ENCODE results near the gene ADAM19. TPM values are rescaled to one million over a fixed set of nuclear protein-coding genes. Genes with fewer than 3 reads are reported as not detected.

ADAM19 gene
- total and polyA plus RNA-seq, 2 of the 4 experiments (the other 2 are of a cell fraction): 35.5 to 49.2 TPM

- H2AFZ ChIP-seq (replicated peaks; ENCODE audit: low read length, poor library complexity): peak overlapping the region; percentile 56
- H2BK15ac ChIP-seq (ENCODE audit: low read depth, low read length): 0 out of 3 replicates have a peak overlapping the region, but pooled peaks have one; percentile 38
- H4K5ac ChIP-seq (ENCODE audit: low read depth, low read length): peak overlapping the region; percentile 67
- POLR2A ChIA-PET (ENCODE audit: unreplicated experiment): interaction anchor here (0.7 kb wide), 1 partner anchor 215 kb away, joined by 3 read pairs; the partner anchor contains the start of gene THG1L
- H3K9me3 ChIP-seq (ENCODE audit: control insufficient read depth, insufficient read depth, low read length): no peaks in the 10 kb centered on the region
- H3K56ac ChIP-seq (ENCODE audit: extremely low read depth, insufficient read depth, low read length): peak overlapping the region; percentile 85; the same call in 1 of the 2 replicates
- no TSS peak for BruUV-seq (replicated peaks)
- peak overlapping the region; percentile 95 for H3K4ac ChIP-seq (ENCODE audit: low read depth, low read length)
- H3K4me3 ChIP-seq (ENCODE audit: insufficient read depth, low read depth, low read length): no peak overlapping the region
- H3K4me1 ChIP-seq (ENCODE audit: control insufficient read depth, insufficient read depth, low read length): peaks cover 23% of the 10 kb centered on the region
- in situ Hi-C loops (cut with MboI; ENCODE audit: low sequenced_read_pairs) (no loop called here), intact Hi-C loops (cut with micrococcal nuclease) (loop anchor here (2.0 to 5.0 kb wide), 3 partner anchors 43 to 216 kb away; partner anchors contain the start of genes ADAM19 and THG1L), dilution Hi-C loops (cut with HindIII; ENCODE audit: low sequenced_read_pairs, unreplicated experiment) (no loop called here)
- peaks cover 16% of the 10 kb centered on the region for H4K20me1 ChIP-seq (ENCODE audit: insufficient read depth, low read length)
- peak overlapping the region; percentile 79 for H2BK5ac ChIP-seq (ENCODE audit: low read depth, low read length, poor library complexity, severe bottlenecking)
- peak overlapping the region; percentile 82 for H3K27ac ChIP-seq (ENCODE audit: insufficient read depth, low read length)
- peak overlapping the region; percentile 20; the same call in 1 of the 2 replicates for H3K9ac ChIP-seq (ENCODE audit: low read depth, low read length)
- WGBS, 2 experiments (ENCODE audit: extremely low coverage in 2 of 2, insufficient read length in 1 of 2): no CpG with 5 or more reads among the region's 3 CpGs
- H3K18ac ChIP-seq (ENCODE audit: low read depth, low read length): peak overlapping the region; percentile 72
- H3K23ac ChIP-seq (ENCODE audit: low read depth, low read length): peak overlapping the region; percentile 92
- peaks cover 26% of the 10 kb centered on the region for H3K9me1 ChIP-seq (ENCODE audit: insufficient read depth, low read length)
- peak; percentile 94 for DNase-seq
- peak overlapping the region; percentile 93 for H4K91ac ChIP-seq (ENCODE audit: insufficient read depth, low read depth, low read length)
- H3K36me3 ChIP-seq (ENCODE audit: control insufficient read depth, insufficient read depth, low read length): peaks cover 18% of the 10 kb centered on the region
- peak overlapping the region; percentile 92 for H2AK9ac ChIP-seq (replicated peaks; ENCODE audit: low read depth, low read length, poor library complexity)
- peak overlapping the region; percentile 65 to 90 for H4K8ac ChIP-seq (ENCODE audit: low read depth in 2 of 2, low read length in 2 of 2)
- peaks cover 29 to 69% of the 10 kb centered on the region in 2 experiments for H3K79me1 ChIP-seq (ENCODE audit: low read depth in 1 of 2, low read length in 2 of 2)
- TF ChIP-seq ELK1 (IDR thresholded peaks at IDR 0.05; ENCODE audit: borderline replicate concordance, low read depth, low read length) (no peak), BHLHE40 (IDR thresholded peaks at IDR 0.05; ENCODE audit: low read depth, low read length) (peak; percentile 89), MAFK (IDR thresholded peaks at IDR 0.05; ENCODE audit: low read depth, low read length) (no peak), POLR2A (IDR thresholded peaks at IDR 0.05; ENCODE audit: low read depth, low read length) (no peak), CEBPB (IDR thresholded peaks at IDR 0.05; ENCODE audit: low read depth, low read length) (0 out of 2 replicates have a peak, but pooled peaks have one; percentile 4), RAD21 (IDR thresholded peaks at IDR 0.05; ENCODE audit: low read length) (0 out of 2 replicates have a peak, but pooled peaks have one; percentile 26), RFX5 (IDR thresholded peaks at IDR 0.05; ENCODE audit: low read depth, low read length) (no peak), NFE2L2 (IDR thresholded peaks at IDR 0.05; ENCODE audit: low read depth, low read length) (no peak), MXI1 (IDR thresholded peaks at IDR 0.05; ENCODE audit: borderline replicate concordance, low read depth, low read length) (no peak), CTCF (conservative IDR thresholded peaks at IDR 0.05; ENCODE audit: low read depth, low read length) (no peak), RCOR1 (IDR thresholded peaks at IDR 0.05; ENCODE audit: insufficient replicate concordance, low read length) (peak; percentile 96), FOS (IDR thresholded peaks at IDR 0.05; ENCODE audit: low read depth, low read length) (peak; percentile 81), CHD1 (IDR thresholded peaks at IDR 0.05; ENCODE audit: low read depth, low read length) (peak; percentile 53; the same call in 1 of the 2 replicates), USF2 (IDR thresholded peaks at IDR 0.05; ENCODE audit: low read depth, low read length) (no peak), MAZ (IDR thresholded peaks at IDR 0.05; ENCODE audit: borderline replicate concordance, low read depth, low read length) (peak; percentile 56), SMC3 (IDR thresholded peaks at IDR 0.05; ENCODE audit: low read depth, low read length) (no peak)
- CTCF ChIA-PET: no interaction called here
- H3K27me3 ChIP-seq (ENCODE audit: control insufficient read depth, insufficient read depth, low read length): no peaks in the 10 kb centered on the region
- peak overlapping the region; percentile 76 for H2BK20ac ChIP-seq (ENCODE audit: low read depth, low read length)
- peak; percentile 55 for ATAC-seq (ENCODE audit: low read depth)
- peak overlapping the region; percentile 96 for H3K14ac ChIP-seq (replicated peaks; ENCODE audit: low read depth, low read length)
- peak overlapping the region; percentile 94 for H2AK5ac ChIP-seq (ENCODE audit: low read depth, low read length)
- peak overlapping the region; percentile 48 for H3K4me2 ChIP-seq (ENCODE audit: low read depth, low read length)
- H2BK120ac ChIP-seq (ENCODE audit: low read depth, low read length): peak overlapping the region; percentile 94
Measured at GRCh38 chr5:157516006-157516405, 59.6 kb downstream of the ADAM19 start.
